ENCODE data around the gene MRPL12. TPM values are rescaled to one million over a fixed set of nuclear protein-coding genes. Genes with fewer than 3 reads are reported as not detected.

MRPL12 gene
- total and polyA plus RNA-seq, 8 donors = 18.1 to 98.7 (median 27.4) TPM

DNA sequence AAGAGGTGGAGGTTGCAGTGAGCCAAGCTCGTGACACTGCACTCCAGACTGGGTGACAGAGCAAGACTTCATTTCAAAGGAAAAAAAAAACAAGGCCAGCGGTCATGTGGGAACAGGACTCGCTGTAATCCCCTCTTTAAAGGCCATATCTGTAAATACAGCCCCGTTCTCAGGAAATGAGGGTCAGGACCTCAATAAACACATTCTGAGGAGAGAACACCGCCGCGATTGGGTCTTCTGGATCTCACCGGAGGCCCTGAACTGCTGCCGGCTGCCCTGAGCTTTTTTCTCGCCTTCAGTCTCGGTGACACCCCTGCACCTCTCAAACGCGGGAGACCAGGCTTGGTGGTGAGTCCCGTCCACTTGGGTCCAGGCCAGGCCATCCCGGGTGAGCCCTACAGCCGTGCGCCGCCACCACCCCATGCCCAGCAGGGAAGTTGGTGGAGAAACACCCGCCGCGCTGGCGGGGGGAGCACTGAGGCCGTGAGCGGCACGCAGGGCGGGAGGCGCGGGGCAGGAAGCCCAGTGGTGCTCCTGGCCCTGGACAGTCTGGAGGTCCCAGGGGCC, 37.3 kb downstream of the MRPL12 start:
- peaks cover 0 to 3% (median 0%) of the 10 kb centered on the region in 3 donors for H3K4me1 ChIP-seq
- TF ChIP-seq, protein P1, sequence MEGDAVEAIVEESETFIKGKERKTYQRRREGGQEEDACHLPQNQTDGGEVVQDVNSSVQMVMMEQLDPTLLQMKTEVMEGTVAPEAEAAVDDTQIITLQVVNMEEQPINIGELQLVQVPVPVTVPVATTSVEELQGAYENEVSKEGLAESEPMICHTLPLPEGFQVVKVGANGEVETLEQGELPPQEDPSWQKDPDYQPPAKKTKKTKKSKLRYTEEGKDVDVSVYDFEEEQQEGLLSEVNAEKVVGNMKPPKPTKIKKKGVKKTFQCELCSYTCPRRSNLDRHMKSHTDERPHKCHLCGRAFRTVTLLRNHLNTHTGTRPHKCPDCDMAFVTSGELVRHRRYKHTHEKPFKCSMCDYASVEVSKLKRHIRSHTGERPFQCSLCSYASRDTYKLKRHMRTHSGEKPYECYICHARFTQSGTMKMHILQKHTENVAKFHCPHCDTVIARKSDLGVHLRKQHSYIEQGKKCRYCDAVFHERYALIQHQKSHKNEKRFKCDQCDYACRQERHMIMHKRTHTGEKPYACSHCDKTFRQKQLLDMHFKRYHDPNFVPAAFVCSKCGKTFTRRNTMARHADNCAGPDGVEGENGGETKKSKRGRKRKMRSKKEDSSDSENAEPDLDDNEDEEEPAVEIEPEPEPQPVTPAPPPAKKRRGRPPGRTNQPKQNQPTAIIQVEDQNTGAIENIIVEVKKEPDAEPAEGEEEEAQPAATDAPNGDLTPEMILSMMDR (IDR thresholded peaks at IDR 0.05) = no peak
- no peak overlapping the region for H3K27ac ChIP-seq
- H3K27me3 ChIP-seq = no peaks in the 10 kb centered on the region
- no peak for FAIRE-seq
- intact Hi-C loops (cut with DNase I) = no loop called here
- peak in 1 of 6 donors; percentile 37 for DNase-seq
- WGBS, 2 donors = 63 to 73% methylated on average over 25 to 28 of the region's 28 CpGs
- no peaks in the 10 kb centered on the region for H3K9me3 ChIP-seq
- peak in 2 of 4 donors; percentile 7 to 10 for ATAC-seq
- H3K4me3 ChIP-seq = no peak overlapping the region
- H3K36me3 ChIP-seq = no peaks in the 10 kb centered on the region

DNA sequence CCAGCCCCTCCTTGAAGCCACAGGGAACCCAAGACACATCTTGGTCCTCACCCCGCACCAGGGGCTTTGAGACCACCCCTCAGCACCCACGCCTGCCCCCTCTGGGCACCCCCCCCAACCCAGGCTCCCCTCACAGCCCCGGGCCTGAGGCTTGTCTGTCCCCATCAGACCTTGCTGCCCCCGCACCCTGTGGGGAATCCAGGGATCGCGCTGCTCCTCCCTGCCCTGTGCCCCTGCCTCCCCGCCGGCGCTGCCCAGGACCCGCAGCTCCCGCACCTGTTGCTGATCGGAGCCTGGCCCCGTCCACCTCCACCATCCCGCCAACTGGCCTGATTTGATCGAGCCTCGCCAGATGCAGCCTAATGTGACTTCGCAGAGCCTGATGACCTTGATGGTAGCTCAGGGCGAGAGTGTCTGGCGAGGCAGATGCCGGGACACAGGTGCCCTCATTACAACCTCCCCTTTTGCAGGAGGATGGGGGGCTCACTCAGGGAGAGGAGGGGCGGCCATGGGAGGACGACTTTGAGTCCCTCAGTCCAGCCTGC, 38.0 kb downstream of the MRPL12 start:
- H3K36me3 ChIP-seq = no peaks in the 10 kb centered on the region
- no peak overlapping the region for H3K27ac ChIP-seq
- TF ChIP-seq, protein P1 (IDR thresholded peaks at IDR 0.05) = no peak
- H3K27me3 ChIP-seq = no peaks in the 10 kb centered on the region
- H3K4me1 ChIP-seq = peaks cover 0 to 2% (median 0%) of the 10 kb centered on the region in 3 donors
- WGBS, 2 donors = 25 to 26% methylated on average over 22 of the region's 22 CpGs
- intact Hi-C loops (cut with DNase I) = no loop called here
- FAIRE-seq (no peak), DNase-seq (peak in 2 of 6 donors; percentile 23 to 67), ATAC-seq (peak in 3 of 4 donors; percentile 26 to 29 (median 28))
- no peaks in the 10 kb centered on the region for H3K9me3 ChIP-seq
- no peak overlapping the region for H3K4me3 ChIP-seq

DNA sequence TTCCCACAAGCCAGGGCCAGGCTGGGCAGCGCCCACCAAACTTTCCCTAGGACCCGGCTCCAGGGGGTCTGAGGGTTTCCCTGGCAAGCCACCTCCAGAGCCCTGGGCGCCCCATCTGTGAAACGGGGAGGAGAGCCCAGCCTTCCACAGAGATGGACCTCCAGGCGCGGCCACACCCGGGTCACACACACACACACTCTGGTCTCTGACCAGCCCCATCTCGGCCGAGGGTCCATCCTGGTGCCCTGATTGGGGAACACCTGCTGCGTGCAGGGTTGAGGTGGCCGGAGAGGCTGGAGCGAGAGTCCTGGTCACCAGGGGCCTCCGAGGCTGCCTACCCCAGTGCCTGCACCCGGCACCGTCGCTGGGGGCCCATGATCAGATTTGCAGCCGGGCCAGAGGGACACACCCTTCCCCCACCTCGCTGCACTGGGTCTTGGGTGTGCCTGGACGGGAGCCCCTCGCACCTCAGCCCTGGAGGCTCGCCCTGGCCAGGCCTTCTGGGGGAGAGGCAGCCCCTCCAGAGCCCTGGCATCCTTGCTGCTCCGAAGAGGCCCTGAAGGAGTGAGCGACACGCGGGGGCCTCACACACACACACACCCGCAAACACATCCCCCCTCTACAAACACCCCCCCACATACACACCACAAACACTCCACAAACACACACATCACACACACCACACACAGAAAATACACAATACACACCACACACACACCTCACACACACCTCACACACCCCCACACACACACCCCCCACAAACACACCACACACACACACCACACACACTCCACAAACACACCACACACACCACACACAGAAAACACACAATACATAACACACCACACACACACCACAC, 38.7 kb downstream of the MRPL12 start:
- no peaks in the 10 kb centered on the region for H3K9me3 ChIP-seq
- FAIRE-seq (no peak), ATAC-seq (no peak), DNase-seq (peak in 3 of 6 donors; percentile 29 to 74 (median 54))
- 49 to 52% methylated on average over 26 of the region's 26 CpGs for WGBS, 2 donors
- no peak overlapping the region for H3K4me3 ChIP-seq
- H3K4me1 ChIP-seq = no peaks in the 10 kb centered on the region
- H3K27ac ChIP-seq = no peak overlapping the region
- intact Hi-C loops (cut with DNase I) = no loop called here
- H3K36me3 ChIP-seq = no peaks in the 10 kb centered on the region
- H3K27me3 ChIP-seq = no peaks in the 10 kb centered on the region
- TF ChIP-seq, protein P1 (IDR thresholded peaks at IDR 0.05) = no peak

Small RNA genes within 50 kb of the gene (microRNA-seq; reads per million reads assigned to microRNA genes)
- 0 to 0.29 reads per million in 2 donors for gene MIR6786

Other genes with a start within 250 kb of the MRPL12 start
- 1,000 to 10,000 TPM; 1,458 to 2,872 (median 2,024) TPM for gene ACTG1, start 190.6 kb upstream of the MRPL12 start, total RNA-seq
- 1,000 to 10,000 TPM in 1 of 2 donors, 100 to 1,000 TPM in 1; 889 to 1,003 TPM for gene ACTG1, start 190.6 kb upstream of the MRPL12 start, polyA plus RNA-seq
- gene FSCN2, start 175.0 kb upstream of the MRPL12 start, total RNA-seq = 10 to 100 TPM in 4 of 6 donors, 1 to 10 TPM in 2; 7.9 to 11.9 (median 10.7) TPM
- gene FSCN2, start 175.0 kb upstream of the MRPL12 start, polyA plus RNA-seq = 10 to 100 TPM in 1 of 2 donors, 1 to 10 TPM in 1; 2.5 to 15.3 TPM
- gene FAAP100, start 151.0 kb upstream of the MRPL12 start, total RNA-seq = 10 to 100 TPM in 5 of 6 donors, 1 to 10 TPM in 1; 9.4 to 17.5 (median 12.2) TPM
- 10 to 100 TPM; 40.0 to 66.0 TPM for gene FAAP100, start 151.0 kb upstream of the MRPL12 start, polyA plus RNA-seq
- 10 to 100 TPM; 32.8 to 54.8 (median 36.4) TPM for gene NPLOC4, start 66.3 kb upstream of the MRPL12 start, total RNA-seq
- 10 to 100 TPM; 32.5 to 34.8 TPM for gene NPLOC4, start 66.3 kb upstream of the MRPL12 start, polyA plus RNA-seq
- 1 to 10 TPM in 2 of 6 donors, under 1 TPM in 4; 0.24 to 1.5 (median 0.84) TPM for gene TSPAN10, start 66.2 kb upstream of the MRPL12 start, total RNA-seq
- gene TSPAN10, start 66.2 kb upstream of the MRPL12 start, polyA plus RNA-seq = 1 to 10 TPM; 2.0 to 2.2 TPM
- under 1 TPM in 2 of 6 donors, not detected in 4; 0.31 to 0.37 TPM for gene PDE6G, start 46.8 kb upstream of the MRPL12 start, total RNA-seq
- under 1 TPM; 0.47 to 0.49 TPM for gene PDE6G, start 46.8 kb upstream of the MRPL12 start, polyA plus RNA-seq
- 10 to 100 TPM in 5 of 6 donors, 1 to 10 TPM in 1; 9.4 to 19.6 (median 13.8) TPM for gene OXLD1, start 36.8 kb upstream of the MRPL12 start, total RNA-seq
- 10 to 100 TPM; 48.2 to 57.2 TPM for gene OXLD1, start 36.8 kb upstream of the MRPL12 start, polyA plus RNA-seq
- 10 to 100 TPM in 1 of 6 donors, 1 to 10 TPM in 5; 2.9 to 11.0 (median 5.6) TPM for gene CCDC137, start 36.6 kb upstream of the MRPL12 start, total RNA-seq
- gene CCDC137, start 36.6 kb upstream of the MRPL12 start, polyA plus RNA-seq = 10 to 100 TPM; 12.5 to 50.4 TPM
- gene ARL16, start 19.6 kb upstream of the MRPL12 start, total RNA-seq = 10 to 100 TPM; 10.5 to 18.3 (median 13.1) TPM
- gene ARL16, start 19.6 kb upstream of the MRPL12 start, polyA plus RNA-seq = 100 to 1,000 TPM; 102 to 119 TPM
- 10 to 100 TPM; 39.3 to 56.6 (median 43.0) TPM for gene HGS, start 19.4 kb upstream of the MRPL12 start, total RNA-seq
- 100 to 1,000 TPM; 135 to 174 TPM for gene HGS, start 19.4 kb upstream of the MRPL12 start, polyA plus RNA-seq
- 10 to 100 TPM; 12.0 to 40.1 (median 17.3) TPM for gene SLC25A10, start 8.9 kb downstream of the MRPL12 start, total RNA-seq
- 10 to 100 TPM; 34.6 to 55.8 TPM for gene SLC25A10, start 8.9 kb downstream of the MRPL12 start, polyA plus RNA-seq
- gene GCGR, start 100.8 kb downstream of the MRPL12 start, total RNA-seq = 1 to 10 TPM in 2 of 6 donors, under 1 TPM in 3, not detected in 1; 0.28 to 2.1 (median 0.79) TPM
- 10 to 100 TPM in 1 of 2 donors, 1 to 10 TPM in 1; 7.3 to 22.7 TPM for gene GCGR, start 100.8 kb downstream of the MRPL12 start, polyA plus RNA-seq
- gene MCRIP1, start 129.9 kb downstream of the MRPL12 start, total RNA-seq = 10 to 100 TPM; 28.9 to 64.0 (median 50.2) TPM
- gene MCRIP1, start 129.9 kb downstream of the MRPL12 start, polyA plus RNA-seq = 100 to 1,000 TPM; 133 to 203 TPM
- gene PPP1R27, start 131.7 kb downstream of the MRPL12 start, total RNA-seq = under 1 TPM in 1 of 6 donors, not detected in 5; 0.19 TPM
- 1 to 10 TPM; 1.1 to 1.5 TPM for gene PPP1R27, start 131.7 kb downstream of the MRPL12 start, polyA plus RNA-seq
- gene P4HB, start 157.2 kb downstream of the MRPL12 start, total RNA-seq = 1,000 to 10,000 TPM; 1,057 to 2,130 (median 1,556) TPM
- 1,000 to 10,000 TPM in 1 of 2 donors, 100 to 1,000 TPM in 1; 876 to 1,399 TPM for gene P4HB, start 157.2 kb downstream of the MRPL12 start, polyA plus RNA-seq
- 100 to 1,000 TPM in 5 of 6 donors, 10 to 100 TPM in 1; 99.5 to 170 (median 160) TPM for gene ARHGDIA, start 168.0 kb downstream of the MRPL12 start, total RNA-seq
- 100 to 1,000 TPM; 157 to 225 TPM for gene ARHGDIA, start 168.0 kb downstream of the MRPL12 start, polyA plus RNA-seq
- gene ALYREF, start 188.2 kb downstream of the MRPL12 start, total RNA-seq = 10 to 100 TPM; 14.4 to 27.8 (median 23.4) TPM
- gene ALYREF, start 188.2 kb downstream of the MRPL12 start, polyA plus RNA-seq = 10 to 100 TPM; 10.3 to 22.6 TPM
- 10 to 100 TPM; 33.3 to 45.5 (median 42.5) TPM for gene ANAPC11, start 188.4 kb downstream of the MRPL12 start, total RNA-seq
- 100 to 1,000 TPM in 1 of 2 donors, 10 to 100 TPM in 1; 95.1 to 112 TPM for gene ANAPC11, start 188.4 kb downstream of the MRPL12 start, polyA plus RNA-seq
- gene NPB, start 198.9 kb downstream of the MRPL12 start, total RNA-seq = under 1 TPM in 4 of 6 donors, not detected in 2; 0.19 to 0.62 (median 0.34) TPM
- gene NPB, start 198.9 kb downstream of the MRPL12 start, polyA plus RNA-seq = under 1 TPM; 0.34 to 0.45 TPM
- gene PCYT2, start 208.0 kb downstream of the MRPL12 start, total RNA-seq = 10 to 100 TPM in 5 of 6 donors, 1 to 10 TPM in 1; 9.0 to 20.7 (median 15.0) TPM
- gene PCYT2, start 208.0 kb downstream of the MRPL12 start, polyA plus RNA-seq = 10 to 100 TPM; 22.3 to 35.3 TPM
- gene SIRT7, start 214.8 kb downstream of the MRPL12 start, total RNA-seq = 10 to 100 TPM in 5 of 6 donors, 1 to 10 TPM in 1; 9.6 to 18.1 (median 12.0) TPM
- gene SIRT7, start 214.8 kb downstream of the MRPL12 start, polyA plus RNA-seq = 10 to 100 TPM; 33.8 to 40.2 TPM
- 10 to 100 TPM in 1 of 6 donors, 1 to 10 TPM in 5; 6.4 to 11.1 (median 8.0) TPM for gene MAFG, start 224.4 kb downstream of the MRPL12 start, total RNA-seq
- 1 to 10 TPM; 6.9 to 8.2 TPM for gene MAFG, start 224.4 kb downstream of the MRPL12 start, polyA plus RNA-seq
- 100 to 1,000 TPM in 1 of 6 donors, 10 to 100 TPM in 5; 30.6 to 158 (median 52.3) TPM for gene PYCR1, start 233.9 kb downstream of the MRPL12 start, total RNA-seq
- gene PYCR1, start 233.9 kb downstream of the MRPL12 start, polyA plus RNA-seq = 10 to 100 TPM; 25.4 to 36.9 TPM
- gene MYADML2, start 243.9 kb downstream of the MRPL12 start, total RNA-seq = not detected
- not detected for gene MYADML2, start 243.9 kb downstream of the MRPL12 start, polyA plus RNA-seq

All from pancreas (tissue), 10 donors.